GM20431 (cell line): ENCODE results near the gene CAD.

Source experiments
- in situ Hi-C: fragments of 300-500 bp; cut with MseI, MboI; formaldehyde crosslinking; loops from one replicate; pipeline ENCODE4 v1.15.0; 2020; ENCODE audit warnings: low sequenced_read_pairs; ENCODE audit not compliant: unreplicated experiment

The CAD gene

DNA sequence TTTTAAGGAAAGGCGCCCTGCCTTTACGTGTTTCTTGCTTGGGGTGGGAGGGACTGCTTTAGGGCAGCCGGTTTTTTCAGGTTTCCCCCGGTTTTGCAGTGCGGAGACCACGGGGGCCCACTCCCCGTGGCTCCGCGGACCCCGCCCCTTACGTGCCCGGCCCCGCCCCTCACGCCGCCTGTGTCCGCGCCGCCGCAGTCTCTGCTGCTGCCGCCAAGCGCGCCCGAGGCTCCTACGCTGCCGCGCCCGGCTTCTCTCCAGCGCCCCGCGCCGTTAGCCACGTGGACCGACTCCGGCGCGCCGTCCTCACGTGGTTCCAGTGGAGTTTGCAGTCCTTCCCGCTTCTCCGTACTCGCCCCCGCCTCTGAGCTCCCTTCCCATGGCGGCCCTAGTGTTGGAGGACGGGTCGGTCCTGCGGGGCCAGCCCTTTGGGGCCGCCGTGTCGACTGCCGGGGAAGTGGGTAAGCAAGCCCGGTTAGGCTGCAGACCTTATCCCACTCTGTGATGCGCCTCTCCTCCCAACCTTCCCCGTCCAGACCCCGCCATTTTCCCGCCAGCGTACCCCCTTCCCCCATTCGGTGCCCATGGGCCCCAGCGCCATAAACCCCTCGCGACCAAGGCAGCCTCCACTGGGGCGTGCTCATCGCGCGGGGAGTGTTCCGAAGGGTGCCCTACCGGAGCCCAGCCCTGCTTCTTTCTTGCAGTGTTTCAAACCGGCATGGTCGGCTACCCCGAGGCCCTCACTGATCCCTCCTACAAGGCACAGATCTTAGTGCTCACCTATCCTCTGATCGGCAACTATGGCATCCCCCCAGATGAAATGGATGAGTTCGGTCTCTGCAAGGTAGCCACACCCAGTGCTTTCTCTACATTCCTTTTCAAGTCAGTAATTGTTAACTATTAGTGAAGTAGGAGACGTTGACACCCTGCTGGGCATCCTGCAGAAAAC, at the start of gene CAD:
CAD (plus strand) TSS at position 197 of the 949 bp plus-strand sequence; CDS start at position 380, 183 bp downstream.
- in situ Hi-C loops: no loop called here

DNA sequence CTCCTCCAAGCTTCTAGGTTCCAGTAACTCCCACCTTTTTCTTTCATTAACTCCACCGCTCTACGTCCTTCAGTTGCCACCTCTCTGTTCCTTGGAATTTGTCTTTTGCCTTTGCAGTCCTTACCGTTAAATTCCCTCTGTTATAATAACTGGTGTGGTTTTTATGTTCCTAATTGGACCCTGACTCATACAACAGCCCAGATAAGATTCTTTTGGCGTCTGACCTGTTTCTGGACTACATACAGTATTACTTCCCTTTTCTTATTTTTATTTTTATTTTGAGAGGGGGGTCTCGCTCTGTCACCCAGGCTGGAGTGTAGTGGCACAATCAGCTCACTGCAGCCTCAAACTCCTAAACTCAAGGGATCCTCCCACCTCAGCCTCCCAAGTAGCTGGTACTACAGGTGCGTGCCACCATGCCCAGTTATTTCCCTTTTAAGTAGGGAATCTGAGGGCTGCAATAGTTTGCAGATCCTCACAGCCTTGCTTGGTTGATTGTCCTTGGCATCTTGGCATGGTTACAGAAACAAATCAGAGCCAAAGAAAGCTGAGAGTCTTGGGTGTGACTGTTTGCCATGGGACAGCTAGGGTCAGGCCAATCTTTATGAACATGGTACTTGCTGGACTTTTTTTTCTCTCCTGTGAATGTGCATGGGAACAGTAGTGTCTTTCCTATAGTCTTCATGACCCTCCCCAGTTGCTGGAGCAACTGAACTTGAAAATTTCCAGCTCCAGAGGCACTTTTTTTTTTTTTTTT, 46.4 kb upstream of the CAD start:
- in situ Hi-C loops: no loop called here

DNA sequence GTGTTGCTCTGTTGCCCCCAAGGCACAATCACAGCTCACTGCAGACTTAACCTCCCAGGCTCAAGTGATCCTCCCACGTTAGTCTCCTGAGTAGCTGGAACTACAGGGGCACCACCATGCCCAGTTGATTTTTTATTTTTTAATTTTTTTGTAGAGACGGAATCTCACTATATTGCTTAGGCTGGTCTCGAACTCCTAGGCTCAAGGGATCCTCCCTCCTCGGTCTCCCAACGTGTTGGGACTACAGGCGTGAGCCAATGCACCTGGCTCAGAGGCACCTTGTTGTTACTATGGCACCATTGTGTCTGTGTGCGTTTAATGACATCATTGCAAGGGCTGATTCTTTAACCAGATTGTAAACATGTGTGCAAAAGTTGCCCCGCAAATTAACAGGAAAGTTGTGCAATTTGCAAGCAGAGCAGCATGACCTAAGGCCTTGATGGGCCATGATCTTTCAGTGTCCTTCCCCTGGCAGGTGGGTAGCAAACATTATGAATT, 45.8 kb upstream of the CAD start:
- in situ Hi-C loops: no loop called here

DNA sequence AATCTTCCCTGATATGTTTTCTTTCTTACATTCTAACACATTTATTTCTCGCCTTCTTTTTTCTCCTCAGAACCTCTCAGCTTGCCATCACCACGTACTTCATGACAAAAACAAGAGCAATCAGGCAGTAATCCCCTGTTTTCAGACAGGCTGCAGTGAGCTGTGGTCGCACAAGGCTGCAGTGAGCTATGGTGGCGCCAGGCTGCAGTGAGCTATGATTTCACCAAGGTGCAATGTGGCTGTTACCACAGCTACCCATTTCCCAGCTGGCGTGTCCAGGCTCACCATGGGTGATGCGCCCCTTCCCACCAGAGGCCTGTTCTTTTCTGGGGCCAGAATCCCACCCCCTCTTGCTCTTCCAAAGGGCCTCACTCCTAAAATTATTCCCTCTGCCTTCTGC, 42.5 kb upstream of the CAD start:
- in situ Hi-C loops: loop anchor here (25.0 kb wide), 1 partner anchor 212 kb away; the partner anchor contains the start of gene MAPRE3

DNA sequence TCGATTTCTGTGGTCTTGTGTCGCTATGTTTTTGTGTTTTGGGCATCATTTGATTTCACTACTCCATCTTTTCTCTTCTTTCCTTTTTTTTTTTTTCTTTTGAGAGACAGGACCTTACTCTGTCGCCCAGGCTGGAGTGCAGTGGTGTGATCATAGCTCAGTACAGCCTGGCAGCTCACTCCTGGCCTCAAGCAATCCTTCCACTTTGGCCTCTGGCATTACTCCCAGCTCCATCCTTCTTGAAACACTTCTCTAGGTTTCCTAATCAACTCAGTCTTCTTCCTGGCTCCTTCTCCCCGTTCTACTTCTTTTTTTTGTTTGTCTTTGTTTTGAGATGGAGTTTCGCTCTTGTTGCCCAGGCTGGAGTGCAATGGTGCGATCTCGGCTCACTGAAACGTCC, 41.8 kb upstream of the CAD start:
- in situ Hi-C loops: loop anchor here (25.0 kb wide), 1 partner anchor 213 kb away; the partner anchor contains the start of gene MAPRE3

DNA sequence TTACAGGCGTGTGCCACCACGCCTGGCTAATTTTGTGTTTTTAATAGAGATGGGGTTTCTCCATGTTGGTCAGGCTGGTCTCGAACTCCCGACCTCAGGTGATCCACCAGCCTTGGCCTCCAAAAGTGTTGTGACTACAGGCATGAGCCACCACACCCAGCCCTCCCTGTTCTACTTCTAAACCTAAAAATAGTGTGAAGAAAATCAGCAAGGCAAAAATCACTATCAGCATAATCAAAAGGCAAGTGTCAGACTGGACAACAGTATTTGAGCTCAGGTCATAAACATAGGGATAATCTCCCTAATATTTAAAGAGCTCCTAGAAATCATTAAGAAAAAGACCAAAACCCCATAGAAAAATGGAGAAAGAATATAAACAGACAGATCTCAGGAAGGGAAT, 41.4 kb upstream of the CAD start:
- in situ Hi-C loops: loop anchor here (25.0 kb wide), 1 partner anchor 213 kb away; the partner anchor contains the start of gene MAPRE3

DNA sequence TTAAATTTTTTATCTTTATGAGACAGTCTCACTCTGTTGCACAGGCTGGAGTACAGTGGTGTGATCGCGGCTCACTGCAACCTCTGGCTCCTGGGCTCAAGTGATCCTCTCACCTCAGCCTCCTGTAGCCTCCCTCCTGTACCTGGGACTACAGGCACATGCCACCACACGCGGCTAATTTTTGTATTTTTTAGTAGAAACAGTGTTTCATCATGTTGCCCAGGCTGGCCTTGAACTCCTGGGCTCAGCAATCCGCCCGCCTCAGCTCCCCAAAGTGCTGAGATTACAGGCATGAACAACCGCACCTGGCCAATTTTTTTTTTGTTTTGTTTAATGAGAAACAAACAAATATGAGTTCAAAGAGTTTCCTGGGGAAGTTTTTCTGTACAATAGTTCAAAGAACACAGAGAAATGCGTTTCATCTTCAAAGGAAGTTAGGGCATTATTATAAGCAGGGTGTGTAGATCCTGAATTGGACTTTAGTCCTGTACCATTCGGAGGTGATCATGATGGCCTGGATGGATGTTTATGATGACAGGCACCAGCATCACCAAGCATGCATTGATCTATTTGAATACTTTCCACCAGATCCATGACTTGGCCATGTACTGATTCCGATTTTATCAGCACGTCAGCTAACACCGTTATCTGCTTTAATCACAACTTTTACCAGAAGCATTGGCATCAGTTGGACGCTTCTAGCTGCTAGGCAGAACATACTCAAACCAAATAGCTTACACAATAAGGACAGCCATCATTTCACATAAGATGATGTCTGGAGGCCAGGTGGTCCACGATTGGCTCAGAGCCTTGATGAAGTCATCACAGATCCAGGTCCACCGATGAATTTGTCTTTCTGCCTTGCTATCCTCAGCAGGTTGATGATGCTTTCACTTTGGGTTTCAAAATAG, 39.5 kb upstream of the CAD start:
- in situ Hi-C loops: loop anchor here (25.0 kb wide), 1 partner anchor 215 kb away; the partner anchor contains the start of gene MAPRE3

DNA sequence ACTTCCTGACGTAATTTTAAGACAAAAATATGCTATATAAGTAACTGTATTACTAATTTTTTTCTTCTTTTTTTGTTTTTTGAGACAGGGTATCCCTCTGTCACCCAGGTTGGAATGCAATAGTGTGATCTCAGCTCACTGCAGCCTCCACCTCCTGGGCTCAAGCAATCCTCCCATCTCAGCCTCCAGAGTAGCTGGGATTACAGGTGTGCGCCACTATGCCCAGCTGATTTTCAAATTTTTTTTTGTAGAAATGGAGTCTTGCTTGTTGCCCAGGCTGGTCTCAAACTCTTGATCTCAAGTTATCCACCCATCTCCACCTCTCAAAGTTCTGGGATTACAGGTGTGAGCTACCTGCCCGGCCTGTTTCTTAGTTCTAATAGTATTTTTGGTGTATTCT, 38.7 kb upstream of the CAD start:
- in situ Hi-C loops: loop anchor here (25.0 kb wide), 1 partner anchor 216 kb away; the partner anchor contains the start of gene MAPRE3

DNA sequence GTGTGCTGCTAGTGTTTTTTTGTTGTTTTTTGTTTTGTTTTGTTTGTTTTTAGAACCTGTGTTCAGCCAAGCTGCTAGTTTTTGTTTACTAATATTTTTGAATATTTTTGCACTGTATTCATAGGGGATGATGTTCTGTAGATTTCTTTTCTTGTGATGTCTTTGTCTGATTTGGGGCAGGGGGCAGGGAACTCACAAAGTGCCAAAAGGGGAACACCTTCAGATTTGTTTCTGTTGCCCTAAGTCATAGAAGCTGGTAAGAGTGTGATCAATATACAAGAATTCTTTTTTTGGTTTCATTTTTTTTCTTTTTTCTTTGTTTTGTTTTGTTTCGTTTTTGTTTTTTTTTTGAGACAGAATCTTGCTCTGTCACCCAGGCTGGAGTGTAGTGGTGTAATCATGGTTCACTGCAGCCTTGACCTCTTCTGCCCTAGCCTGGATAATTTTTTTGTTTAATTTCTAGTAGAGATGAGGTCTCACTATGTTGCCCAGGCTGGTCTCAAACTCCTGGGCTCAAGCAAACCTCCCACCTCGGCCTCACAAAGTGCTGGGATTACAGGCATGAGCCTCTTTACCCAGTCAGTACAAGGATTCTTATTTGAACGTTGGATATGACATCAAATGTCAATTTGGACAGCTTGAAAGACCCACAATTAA, 37.7 kb upstream of the CAD start:
- in situ Hi-C loops: loop anchor here (25.0 kb wide), 1 partner anchor 217 kb away; the partner anchor contains the start of gene MAPRE3

DNA sequence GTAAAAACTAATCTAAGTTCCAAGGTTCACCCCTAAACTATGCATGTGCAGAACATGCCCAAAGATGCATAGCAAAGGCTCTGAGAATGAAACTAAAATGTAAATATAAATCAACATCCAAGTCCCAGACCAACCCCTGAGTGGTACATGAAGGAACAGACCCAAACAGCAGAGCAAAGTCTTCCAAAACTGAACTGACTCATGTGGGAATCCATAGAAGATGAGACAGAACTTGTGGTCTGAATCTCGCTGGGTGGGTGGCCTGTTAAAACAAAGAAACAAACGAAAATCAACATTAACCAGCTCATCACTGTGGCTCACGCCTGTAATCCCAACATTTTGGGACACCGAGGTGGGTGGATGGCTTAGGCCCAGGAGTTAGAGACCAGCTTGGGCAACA, 34.8 kb upstream of the CAD start:
- in situ Hi-C loops: loop anchor here (25.0 kb wide), 1 partner anchor 220 kb away; the partner anchor contains the start of gene MAPRE3

DNA sequence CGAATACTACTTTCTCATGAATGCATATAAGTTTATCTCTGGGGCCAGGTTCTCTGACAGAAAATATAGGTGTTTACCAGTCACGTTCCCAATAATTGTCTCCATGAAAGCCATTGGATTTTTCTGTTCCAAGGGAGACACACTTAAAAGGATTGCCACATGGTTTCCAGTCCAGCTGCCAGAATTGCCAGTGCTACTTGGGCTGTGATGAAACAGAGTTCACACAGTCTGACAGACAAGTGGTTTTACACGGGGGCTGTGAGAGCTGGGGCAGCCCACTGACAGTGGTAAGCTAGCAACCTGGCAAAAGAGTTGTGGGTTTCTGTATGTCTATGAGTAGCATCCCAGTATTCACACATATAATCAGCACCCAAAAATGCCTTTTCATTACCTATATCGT, 33.1 kb upstream of the CAD start:
- in situ Hi-C loops: loop anchor here (25.0 kb wide), 1 partner anchor 222 kb away; the partner anchor contains the start of gene MAPRE3

DNA sequence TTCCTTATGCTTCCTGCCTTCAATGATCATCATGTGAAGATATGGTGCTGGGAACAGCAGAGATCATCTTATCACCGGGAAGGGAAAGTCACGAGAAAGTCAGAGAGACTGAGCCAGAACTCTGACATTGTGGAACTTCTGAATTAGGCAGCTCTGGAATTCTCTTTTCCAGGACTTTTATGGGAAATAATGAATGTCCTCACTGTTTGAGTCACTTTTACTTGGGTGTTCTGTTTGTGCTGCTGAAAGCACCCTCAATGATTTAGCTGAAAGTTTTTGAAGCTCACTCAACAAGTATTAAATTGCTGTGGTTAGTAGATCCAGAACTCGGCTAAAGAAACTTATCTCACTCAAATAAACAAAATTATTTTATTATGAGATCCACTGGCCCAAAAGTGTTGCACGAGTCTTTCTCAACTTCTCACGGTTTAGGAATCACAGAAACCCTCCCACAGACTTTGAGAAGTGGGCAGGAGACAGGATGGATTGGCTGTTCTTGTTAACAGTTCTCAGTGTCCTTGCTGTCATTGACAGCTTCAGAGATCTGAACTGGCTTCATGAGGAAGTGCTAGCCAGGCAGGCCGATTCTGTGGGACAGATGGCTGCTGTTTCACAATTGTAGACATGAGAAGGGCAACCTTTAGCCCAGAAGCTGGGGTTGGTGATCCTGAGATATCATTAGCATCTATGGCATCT, 31.7 kb upstream of the CAD start:
- in situ Hi-C loops: loop anchor here (25.0 kb wide), 1 partner anchor 223 kb away; the partner anchor contains the start of gene MAPRE3

DNA sequence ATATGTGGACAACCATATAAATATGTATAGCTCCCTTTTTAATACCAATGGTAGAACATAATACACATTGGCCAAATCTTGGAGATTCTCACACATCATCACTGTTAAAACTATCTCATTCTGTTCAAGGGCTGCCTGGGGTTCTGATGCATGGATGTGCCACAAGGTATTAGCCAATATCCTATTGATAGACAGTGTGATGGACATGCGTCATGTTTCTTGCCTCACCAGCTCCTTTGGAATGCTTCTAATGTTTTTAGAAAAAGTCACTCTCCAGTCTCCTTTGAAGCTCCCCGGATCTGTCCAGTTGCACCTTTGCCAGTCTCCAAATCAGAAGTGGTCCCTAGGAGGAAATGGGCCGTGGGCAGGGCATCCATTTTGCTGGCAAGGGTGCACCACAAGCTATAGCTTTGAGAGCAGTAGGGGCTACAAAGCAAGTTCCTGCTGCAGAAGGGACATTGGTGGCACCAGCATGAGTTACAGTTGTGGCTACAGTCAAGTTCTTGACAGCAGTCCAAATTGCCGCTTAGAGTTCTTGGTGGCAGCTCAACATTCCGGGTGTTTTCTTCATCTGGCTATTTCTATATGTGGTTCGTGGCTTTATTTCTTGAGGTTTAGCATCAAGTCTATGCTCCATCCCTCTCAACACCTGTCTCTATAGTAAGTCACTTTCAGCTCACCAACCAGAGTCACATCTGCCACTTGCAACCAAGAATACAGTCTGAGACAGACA, 30.4 kb upstream of the CAD start:
- in situ Hi-C loops: loop anchor here (25.0 kb wide), 1 partner anchor 224 kb away; the partner anchor contains the start of gene MAPRE3

DNA sequence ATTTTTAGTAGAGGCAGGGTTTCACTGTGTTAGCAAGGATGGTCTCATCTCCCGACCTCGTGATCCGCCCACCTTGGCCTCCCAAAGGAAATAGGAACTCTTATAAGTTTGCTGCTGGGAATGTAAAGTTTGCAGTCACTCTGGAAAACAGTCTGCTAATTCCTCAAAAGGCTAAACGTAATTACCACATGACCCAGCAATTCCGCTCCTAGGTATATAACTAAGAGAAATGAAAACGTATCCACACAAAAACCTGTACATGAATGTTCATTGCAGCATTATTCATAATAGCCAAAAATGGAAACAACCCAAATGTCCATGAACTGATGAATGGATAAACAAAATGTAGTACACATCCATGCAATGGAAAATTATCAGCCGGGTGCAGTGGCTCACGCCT, 27.2 kb upstream of the CAD start:
- in situ Hi-C loops: loop anchor here (25.0 kb wide), 1 partner anchor 228 kb away; the partner anchor contains the start of gene MAPRE3

DNA sequence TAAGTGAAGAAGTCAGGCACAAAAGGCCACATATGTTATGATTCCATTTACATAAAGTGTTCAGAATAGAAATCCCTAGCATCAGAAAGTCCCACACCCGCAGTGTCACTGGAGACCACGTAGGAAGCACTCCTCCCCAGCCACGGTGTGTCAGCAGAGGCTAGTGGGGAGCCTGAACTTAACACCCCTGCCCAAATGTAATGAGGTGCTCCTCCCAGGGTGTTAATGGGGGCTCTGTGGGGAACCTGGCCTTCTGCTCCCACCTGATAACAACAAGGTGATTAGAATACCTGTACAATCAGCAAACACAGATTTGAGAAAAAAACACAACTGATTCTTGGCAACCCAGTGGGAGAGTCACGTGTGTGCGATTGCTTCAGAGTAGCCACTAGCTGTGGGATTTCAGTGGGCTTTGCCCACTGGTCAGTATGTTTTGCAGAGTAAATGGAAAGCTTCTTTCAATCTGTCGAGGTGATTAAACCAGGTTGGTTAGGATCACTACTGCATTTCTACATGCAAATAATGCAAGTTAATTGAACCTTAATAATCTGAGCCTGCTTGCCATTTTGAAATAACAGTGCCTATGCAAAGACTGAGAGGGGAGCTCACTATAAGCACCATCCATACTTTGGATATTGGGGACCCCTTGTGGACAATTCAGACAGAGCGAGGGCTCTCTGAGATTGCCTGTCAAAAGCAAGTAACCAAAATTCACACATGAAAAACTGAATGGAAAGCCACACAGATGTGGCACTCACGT, 25.9 kb upstream of the CAD start:
- in situ Hi-C loops: loop anchor here (25.0 kb wide), 1 partner anchor 229 kb away; the partner anchor contains the start of gene MAPRE3

DNA sequence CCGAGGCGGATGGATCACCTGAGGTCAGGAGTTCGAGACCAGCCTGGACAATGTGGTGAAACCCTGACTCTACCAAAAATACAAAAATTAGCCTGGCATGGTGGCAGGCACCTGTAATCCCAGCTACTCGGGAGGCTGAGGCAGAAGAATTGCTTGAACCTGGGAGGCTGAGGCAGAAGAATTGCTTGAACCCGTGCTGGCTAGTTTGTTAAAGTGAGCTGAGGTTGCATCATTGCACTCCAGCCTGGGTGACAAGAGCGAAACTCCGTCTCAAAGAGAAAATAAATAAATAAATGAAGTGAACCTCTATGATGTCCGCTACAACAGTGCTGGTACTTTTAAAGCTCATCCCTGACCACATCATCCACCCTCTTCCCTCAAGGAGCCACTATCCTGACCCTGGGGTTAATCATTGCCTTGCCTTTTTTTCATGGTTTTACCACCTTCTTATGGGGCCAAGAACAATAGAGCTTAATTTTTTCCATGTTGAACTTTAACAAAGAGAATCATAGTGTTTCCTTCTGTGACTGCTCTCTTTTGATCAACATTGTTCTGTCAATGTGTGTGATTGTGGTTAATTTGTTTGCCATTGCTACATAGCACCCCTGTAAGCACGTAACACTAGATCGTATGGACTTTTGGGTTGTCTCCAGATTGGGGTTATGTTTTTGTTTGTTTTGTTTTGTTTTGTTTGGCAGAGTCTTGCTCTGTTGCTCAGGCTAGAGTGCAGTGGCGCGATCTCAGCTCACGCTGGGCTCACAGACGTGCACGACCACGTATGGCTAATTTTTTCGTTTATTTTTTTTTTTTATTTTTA, 22.4 kb upstream of the CAD start:
- in situ Hi-C loops: loop anchor here (25.0 kb wide), 1 partner anchor 232 kb away; the partner anchor contains the start of gene MAPRE3
